CD4-positive, alpha-beta T cell (primary cell): Measurements from ENCODE around the gene GALNT7. TPM values are rescaled to one million over a fixed set of nuclear protein-coding genes. Genes with fewer than 3 reads are reported as not detected.

Experiments
- ATAC-seq: fragments of 200-7000 bp; cut with Tn5 transposase; one replicate; pipeline ENCODE4 v1.10.0; 2022; ENCODE audit warnings: mild to moderate bottlenecking; ENCODE audit not compliant: poor library complexity
- CTCF ChIA-PET: fragments of 350-600 bp; sonication (Branson Sonifier 250); formaldehyde crosslinking; loops from one replicate; lab custom pipeline; 2021; ENCODE audit warnings: antibody characterized with exemption, inconsistent platforms; lab: Charles Lee
- POLR2A ChIA-PET: fragments of 350-600 bp; sonication (Branson Sonifier 250); formaldehyde crosslinking; loops from one replicate; lab custom pipeline; 2021; ENCODE audit warnings: antibody characterized with exemption, inconsistent platforms; lab: Charles Lee
- DNase-seq, 14 experiments: peaks; one replicate each; pipeline ENCODE4 v3.0.0-alpha.2; 2013 to 2020; ENCODE audit warnings: mixed read lengths in 2 of 14
- H3K27ac ChIP-seq, 2 donors: one replicate each; pipeline versions ENCODE4 v1.5.1 to v1.7.0; 2013; ENCODE audit warnings: low read length in 2 of 2, low read depth in 1 of 2, mild to moderate bottlenecking in 1 of 2
- H3K27me3 ChIP-seq, 2 experiments: 1 replicate in 1 of 2; 2 replicates in 1 of 2; pipeline versions ENCODE4 v1.6.1 to v1.7.0; 2013; ENCODE audit warnings: low read length in 2 of 2, control low read depth in 1 of 2, mild to moderate bottlenecking in 1 of 2, moderate library complexity in 1 of 2; ENCODE audit not compliant: insufficient read depth in 2 of 2, control insufficient read depth in 1 of 2
- H3K36me3 ChIP-seq: one replicate; pipeline ENCODE4 v1.6.1; 2013; ENCODE audit warnings: low read length, control low read depth; ENCODE audit not compliant: insufficient read depth
- H3K4me1 ChIP-seq: one replicate; pipeline ENCODE4 v1.6.1; 2013; ENCODE audit warnings: low read length, control low read depth; ENCODE audit not compliant: insufficient read depth
- H3K4me3 ChIP-seq: one replicate; pipeline ENCODE4 v1.5.1; 2013; ENCODE audit warnings: mild to moderate bottlenecking, low read length, moderate library complexity
- H3K9me3 ChIP-seq, 2 experiments: 1 replicate in 1 of 2; 2 replicates in 1 of 2; pipeline versions ENCODE4 v1.6.1 to v1.7.0; 2013; ENCODE audit warnings: low read length in 2 of 2, mild to moderate bottlenecking in 2 of 2, control low read depth in 1 of 2, moderate library complexity in 1 of 2; ENCODE audit not compliant: control insufficient read depth in 1 of 2, insufficient read depth in 1 of 2
- H3K27ac Mint-ChIP-seq: one replicate; pipeline ENCODE4 v1.8.0; 2020; ENCODE audit warnings: mixed read lengths
- H3K27me3 Mint-ChIP-seq: one replicate; pipeline ENCODE4 v1.8.0; 2021; ENCODE audit warnings: mixed read lengths
- H3K36me3 Mint-ChIP-seq: one replicate; pipeline ENCODE4 v1.8.0; 2021; ENCODE audit warnings: low read depth, mixed read lengths
- H3K4me1 Mint-ChIP-seq: one replicate; pipeline ENCODE4 v1.8.0; 2021; ENCODE audit warnings: low read depth, mixed read lengths
- H3K4me3 Mint-ChIP-seq: one replicate; pipeline ENCODE4 v1.8.0; 2020; ENCODE audit warnings: mild to moderate bottlenecking, mixed read lengths
- H3K9me3 Mint-ChIP-seq: one replicate; pipeline ENCODE4 v1.8.0; 2020; ENCODE audit warnings: mixed read lengths
- intact Hi-C, 2 experiments: fragments of 100-400 bp; cut with DNase I in 1 of 2; cut with micrococcal nuclease in 1 of 2; formaldehyde crosslinking; loops; one replicate each; pipeline versions ENCODE4 v1.15.1 to v1.9.0; 2023 to 2025; cut with DNase I, micrococcal nuclease
- total RNA-seq, 174 experiments: library from RNA in 2 of 174; stranded (reverse) in 2 of 174; gene quantifications; one replicate each; pipeline ENCODE4 v1.2.3 and lab custom pipeline; 2021 to 2026
- TF ChIP-seq, protein P1 (sequence below): fragments of 200-600 bp; IDR thresholded peaks from one replicate; pipeline ENCODE4 v1.8.0; 2022; ENCODE audit warnings: antibody characterized with exemption, mild to moderate bottlenecking

Gene GALNT7
- total RNA-seq, 2 experiments from 2014 or later = 4.6 to 4.8 TPM

DNA sequence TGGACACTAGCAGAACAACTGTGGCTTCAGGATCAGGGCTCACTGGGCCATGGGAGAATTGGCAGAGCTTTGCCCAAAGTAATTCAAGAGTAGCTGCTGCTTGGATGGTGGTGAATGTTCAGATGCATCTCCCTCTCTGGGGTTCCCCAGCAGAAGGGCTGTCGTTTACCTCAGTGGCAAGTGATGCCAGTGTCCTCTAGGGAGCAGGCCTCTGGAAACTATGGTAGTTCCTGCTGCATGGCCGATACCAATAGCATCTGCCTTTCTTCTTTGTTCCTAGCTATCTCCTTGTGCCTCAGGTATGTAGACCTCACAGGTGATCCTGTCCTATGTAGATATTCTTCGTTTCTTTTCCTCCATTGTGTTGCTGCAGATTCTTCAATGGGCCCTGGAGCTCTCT is 139.2 kb downstream of the GALNT7 start:
- H3K4me1 ChIP-seq = no peaks in the 10 kb centered on the region
- no peak overlapping the region for H3K4me3 ChIP-seq
- Mint-ChIP-seq H3K9me3 (no peaks in the 10 kb centered on the region), H3K36me3 (peaks cover 61% of the 10 kb centered on the region), H3K27me3 (no peaks in the 10 kb centered on the region), H3K4me3 (no peak overlapping the region), H3K4me1 (no peaks in the 10 kb centered on the region), H3K27ac (no peak overlapping the region)
- TF ChIP-seq, protein P1, sequence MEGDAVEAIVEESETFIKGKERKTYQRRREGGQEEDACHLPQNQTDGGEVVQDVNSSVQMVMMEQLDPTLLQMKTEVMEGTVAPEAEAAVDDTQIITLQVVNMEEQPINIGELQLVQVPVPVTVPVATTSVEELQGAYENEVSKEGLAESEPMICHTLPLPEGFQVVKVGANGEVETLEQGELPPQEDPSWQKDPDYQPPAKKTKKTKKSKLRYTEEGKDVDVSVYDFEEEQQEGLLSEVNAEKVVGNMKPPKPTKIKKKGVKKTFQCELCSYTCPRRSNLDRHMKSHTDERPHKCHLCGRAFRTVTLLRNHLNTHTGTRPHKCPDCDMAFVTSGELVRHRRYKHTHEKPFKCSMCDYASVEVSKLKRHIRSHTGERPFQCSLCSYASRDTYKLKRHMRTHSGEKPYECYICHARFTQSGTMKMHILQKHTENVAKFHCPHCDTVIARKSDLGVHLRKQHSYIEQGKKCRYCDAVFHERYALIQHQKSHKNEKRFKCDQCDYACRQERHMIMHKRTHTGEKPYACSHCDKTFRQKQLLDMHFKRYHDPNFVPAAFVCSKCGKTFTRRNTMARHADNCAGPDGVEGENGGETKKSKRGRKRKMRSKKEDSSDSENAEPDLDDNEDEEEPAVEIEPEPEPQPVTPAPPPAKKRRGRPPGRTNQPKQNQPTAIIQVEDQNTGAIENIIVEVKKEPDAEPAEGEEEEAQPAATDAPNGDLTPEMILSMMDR = no peak
- no peak for DNase-seq
- ATAC-seq = no peak
- CTCF ChIA-PET = interaction anchor here (0.6 kb wide), 1 partner anchor 79 kb away, joined by 3 read pairs; no protein-coding TSS in a partner anchor
- H3K9me3 ChIP-seq = no peaks in the 10 kb centered on the region
- intact Hi-C loops = no loop called here
- H3K27me3 ChIP-seq = no peaks in the 10 kb centered on the region
- peaks cover 6% of the 10 kb centered on the region for H3K36me3 ChIP-seq
- POLR2A ChIA-PET = no interaction called here
- H3K27ac ChIP-seq = no peak overlapping the region

DNA sequence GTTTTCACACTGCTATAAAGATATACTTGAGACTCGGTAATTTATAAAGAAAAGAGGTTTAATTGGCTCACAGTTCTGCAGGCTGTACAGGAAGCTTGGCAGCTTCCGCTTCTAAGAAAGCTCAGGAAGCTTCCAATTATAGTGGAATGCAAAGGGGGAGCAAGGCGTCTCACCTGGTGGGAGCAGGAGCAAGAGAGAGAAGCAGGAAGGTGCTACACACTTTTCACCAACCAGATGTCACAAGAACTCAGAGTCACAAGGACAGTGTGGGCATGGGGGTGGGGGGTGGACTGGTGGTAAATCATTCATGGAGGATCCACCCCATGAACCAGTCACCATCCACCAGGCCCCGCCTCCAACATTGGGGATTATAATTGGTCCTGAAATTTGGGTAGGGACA is 142.8 kb downstream of the GALNT7 start:
- peaks cover 8% of the 10 kb centered on the region for H3K36me3 ChIP-seq
- H3K9me3 Mint-ChIP-seq = no peaks in the 10 kb centered on the region
- no peak overlapping the region for H3K4me3 ChIP-seq
- TF ChIP-seq, protein P1 = no peak
- no peak overlapping the region for H3K4me3 Mint-ChIP-seq
- no peaks in the 10 kb centered on the region for H3K4me1 Mint-ChIP-seq
- ATAC-seq (no peak), DNase-seq (no peak)
- ChIA-PET CTCF (interaction anchor here (1.4 kb wide), 1 partner anchor 10 kb away, joined by 3 read pairs; no protein-coding TSS in a partner anchor), POLR2A (no interaction called here)
- intact Hi-C loops = loop anchor here (10.0 kb wide), 1 partner anchor 803 kb away; no protein-coding TSS in a partner anchor
- no peaks in the 10 kb centered on the region for H3K4me1 ChIP-seq
- H3K36me3 Mint-ChIP-seq = peaks cover 29% of the 10 kb centered on the region
- no peaks in the 10 kb centered on the region for H3K27me3 Mint-ChIP-seq
- no peaks in the 10 kb centered on the region for H3K27me3 ChIP-seq
- H3K9me3 ChIP-seq = no peaks in the 10 kb centered on the region
- no peak overlapping the region for H3K27ac Mint-ChIP-seq
- no peak overlapping the region for H3K27ac ChIP-seq

GRCh38 chr4:173314715-173315114 is 146.1 kb downstream of the GALNT7 start:
- Histone ChIP-seq H3K4me1 (no peaks in the 10 kb centered on the region), H3K4me3 (no peak overlapping the region), H3K27me3 (no peaks in the 10 kb centered on the region), H3K36me3 (peaks cover 12% of the 10 kb centered on the region), H3K9me3 (no peaks in the 10 kb centered on the region), H3K27ac (no peak overlapping the region)
- Mint-ChIP-seq H3K36me3 (peaks cover 26% of the 10 kb centered on the region), H3K27me3 (no peaks in the 10 kb centered on the region), H3K4me1 (no peaks in the 10 kb centered on the region), H3K9me3 (no peaks in the 10 kb centered on the region), H3K4me3 (no peak overlapping the region), H3K27ac (no peak overlapping the region)
- TF ChIP-seq, protein P1 = no peak
- intact Hi-C loops = loop anchor here (5.0 to 10.0 kb wide), 3 partner anchors 178 to 1003 kb away; no protein-coding TSS in a partner anchor
- DNase-seq = no peak
- POLR2A ChIA-PET = interaction anchor here (1.3 kb wide), 1 partner anchor 19 kb away, joined by 5 read pairs; the partner anchor contains the start of gene HMGB2
- no peak for ATAC-seq
- CTCF ChIA-PET = no interaction called here
